Activated T-helper 9 cell treated with anti-CD3 and anti-CD28 coated beads, Interleukin-2, amount 50 U/mL, for 16 hours (primary cell): ENCODE measurements around the gene PLEKHS1.

Experiments
- DNase-seq: peaks from one replicate; pipeline ENCODE4 v3.0.0-alpha.2; 2020; ENCODE audit warnings: low read depth

Gene PLEKHS1

GRCh38 chr10:113751181-113751732 is at the start of gene PLEKHS1:
Gene PLEKHS1, plus strand, starts transcription at chr10:113751682. Its CDS starts 3,596 bp downstream, at chr10:113755278.
- no peak for DNase-seq

GRCh38 chr10:113704637-113705343 is 46.7 kb upstream of the PLEKHS1 start:
- no peak for DNase-seq

GRCh38 chr10:113705344-113705652 is 46.2 kb upstream of the PLEKHS1 start:
- DNase-seq = no peak

GRCh38 chr10:113706623-113707022 is 44.9 kb upstream of the PLEKHS1 start:
- DNase-seq = no peak

- DNase-seq = no peak
Measured at GRCh38 chr10:113708640-113709039, 42.8 kb upstream of the PLEKHS1 start.

GRCh38 chr10:113709221-113709838 is 42.2 kb upstream of the PLEKHS1 start:
- DNase-seq = no peak

- DNase-seq = no peak
Measured at GRCh38 chr10:113711142-113711541, 40.3 kb upstream of the PLEKHS1 start.

GRCh38 chr10:113712024-113712423 is 39.5 kb upstream of the PLEKHS1 start:
- no peak for DNase-seq

- DNase-seq = no peak
Measured at GRCh38 chr10:113712755-113713639, 38.5 kb upstream of the PLEKHS1 start.

GRCh38 chr10:113713640-113713982 is 37.9 kb upstream of the PLEKHS1 start:
- DNase-seq = no peak

GRCh38 chr10:113716109-113716910 is 35.2 kb upstream of the PLEKHS1 start:
- no peak for DNase-seq

- DNase-seq = no peak
Measured at GRCh38 chr10:113718969-113719822, 32.3 kb upstream of the PLEKHS1 start.

GRCh38 chr10:113720386-113720785 is 31.1 kb upstream of the PLEKHS1 start:
- no peak for DNase-seq

- DNase-seq = no peak
Measured at GRCh38 chr10:113732160-113732881, 19.2 kb upstream of the PLEKHS1 start.

- no peak for DNase-seq
Measured at GRCh38 chr10:113732966-113733365, 18.5 kb upstream of the PLEKHS1 start.

GRCh38 chr10:113733635-113734034 is 17.8 kb upstream of the PLEKHS1 start:
- DNase-seq = no peak

GRCh38 chr10:113735913-113736312 is 15.6 kb upstream of the PLEKHS1 start:
- no peak for DNase-seq

GRCh38 chr10:113736576-113736975 is 14.9 kb upstream of the PLEKHS1 start:
- DNase-seq = no peak

GRCh38 chr10:113739031-113739430 is 12.5 kb upstream of the PLEKHS1 start:
- DNase-seq = no peak

- DNase-seq = no peak
Measured at GRCh38 chr10:113739577-113739976, 11.9 kb upstream of the PLEKHS1 start.
